PFSK-1 (cell line): Measurements from ENCODE around the gene MGMT.

Source experiments
- FOXP2 ChIP-seq: optimal IDR thresholded peaks from 2 replicates; pipeline ENCODE3; 2011; ENCODE audit warnings: borderline replicate concordance, control low read depth, inconsistent platforms; ENCODE audit not compliant: insufficient read depth; ENCODE audit errors: extremely low read length, extremely low read depth
- POLR2AphosphoS5 ChIP-seq: IDR thresholded peaks from 2 replicates; pipeline ENCODE4 v1.6.1; 2012; ENCODE audit warnings: low read depth, mild to moderate bottlenecking, control low read depth, low read length, moderate library complexity
- SIN3A ChIP-seq: IDR thresholded peaks from 2 replicates; pipeline ENCODE4 v1.6.1; 2012; ENCODE audit warnings: mild to moderate bottlenecking, low read length, moderate library complexity, borderline replicate concordance; ENCODE audit not compliant: insufficient read depth
- TAF1 ChIP-seq: IDR thresholded peaks from 2 replicates; pipeline ENCODE4 v1.6.1; 2012; ENCODE audit warnings: low read length, control low read depth, borderline replicate concordance; ENCODE audit not compliant: insufficient read depth
- TF ChIP-seq, protein P1 (sequence below), 2 experiments: IDR thresholded peaks; 2 replicates each; pipeline versions ENCODE4 v1.6.1 to v1.8.0; 2011 to 2012; ENCODE audit warnings: low read depth in 2 of 2, low read length in 2 of 2, control low read depth in 1 of 2, inconsistent platforms in 1 of 2, mild to moderate bottlenecking in 1 of 2, moderate library complexity in 1 of 2; ENCODE audit not compliant: insufficient read depth in 1 of 2

MGMT gene

DNA sequence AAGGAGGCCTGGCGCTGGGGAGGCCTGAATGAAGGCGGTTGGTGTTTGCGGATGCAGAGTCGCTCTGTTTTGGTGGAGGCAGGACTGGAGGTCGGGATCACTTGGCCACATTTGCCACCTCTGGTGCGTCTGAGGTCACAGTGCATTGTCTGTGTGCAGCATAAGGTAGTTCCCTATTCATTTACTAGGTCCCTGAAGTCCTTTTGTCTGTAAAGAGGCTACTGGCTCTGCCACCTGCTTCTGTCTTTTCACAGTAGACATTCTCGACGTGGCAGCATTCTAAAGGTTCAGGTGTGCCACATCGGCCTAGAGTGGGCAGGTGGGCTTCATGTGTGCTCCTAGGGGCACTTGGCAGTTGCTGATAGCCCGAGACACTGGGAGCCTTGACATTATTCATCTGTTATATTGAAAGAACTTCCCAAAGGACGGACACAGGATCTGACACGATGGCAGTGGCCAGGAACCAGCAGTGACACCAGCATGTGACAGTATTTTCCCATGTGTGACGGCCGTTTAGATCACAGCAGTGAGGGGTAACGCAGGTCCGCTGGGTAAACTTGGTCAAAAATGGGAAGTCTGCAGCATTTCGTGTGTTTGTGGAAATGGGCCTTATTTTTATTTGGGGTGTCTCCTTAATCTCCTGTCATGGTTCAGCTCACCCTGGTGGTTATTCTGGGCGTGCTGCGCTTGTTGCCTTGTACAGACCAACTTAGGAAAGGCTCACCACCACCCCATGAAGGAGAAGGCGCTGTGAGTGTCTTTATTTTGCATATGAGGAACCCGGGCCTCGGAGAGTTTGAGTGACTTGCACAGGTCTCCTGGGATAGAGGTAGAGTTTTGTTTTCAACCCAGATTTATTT is 5.9 kb downstream of the MGMT start:
- no peak for TF ChIP-seq SIN3A
- no peak for TF ChIP-seq POLR2AphosphoS5
- TF ChIP-seq FOXP2, result no peak
- TF ChIP-seq, protein P1, sequence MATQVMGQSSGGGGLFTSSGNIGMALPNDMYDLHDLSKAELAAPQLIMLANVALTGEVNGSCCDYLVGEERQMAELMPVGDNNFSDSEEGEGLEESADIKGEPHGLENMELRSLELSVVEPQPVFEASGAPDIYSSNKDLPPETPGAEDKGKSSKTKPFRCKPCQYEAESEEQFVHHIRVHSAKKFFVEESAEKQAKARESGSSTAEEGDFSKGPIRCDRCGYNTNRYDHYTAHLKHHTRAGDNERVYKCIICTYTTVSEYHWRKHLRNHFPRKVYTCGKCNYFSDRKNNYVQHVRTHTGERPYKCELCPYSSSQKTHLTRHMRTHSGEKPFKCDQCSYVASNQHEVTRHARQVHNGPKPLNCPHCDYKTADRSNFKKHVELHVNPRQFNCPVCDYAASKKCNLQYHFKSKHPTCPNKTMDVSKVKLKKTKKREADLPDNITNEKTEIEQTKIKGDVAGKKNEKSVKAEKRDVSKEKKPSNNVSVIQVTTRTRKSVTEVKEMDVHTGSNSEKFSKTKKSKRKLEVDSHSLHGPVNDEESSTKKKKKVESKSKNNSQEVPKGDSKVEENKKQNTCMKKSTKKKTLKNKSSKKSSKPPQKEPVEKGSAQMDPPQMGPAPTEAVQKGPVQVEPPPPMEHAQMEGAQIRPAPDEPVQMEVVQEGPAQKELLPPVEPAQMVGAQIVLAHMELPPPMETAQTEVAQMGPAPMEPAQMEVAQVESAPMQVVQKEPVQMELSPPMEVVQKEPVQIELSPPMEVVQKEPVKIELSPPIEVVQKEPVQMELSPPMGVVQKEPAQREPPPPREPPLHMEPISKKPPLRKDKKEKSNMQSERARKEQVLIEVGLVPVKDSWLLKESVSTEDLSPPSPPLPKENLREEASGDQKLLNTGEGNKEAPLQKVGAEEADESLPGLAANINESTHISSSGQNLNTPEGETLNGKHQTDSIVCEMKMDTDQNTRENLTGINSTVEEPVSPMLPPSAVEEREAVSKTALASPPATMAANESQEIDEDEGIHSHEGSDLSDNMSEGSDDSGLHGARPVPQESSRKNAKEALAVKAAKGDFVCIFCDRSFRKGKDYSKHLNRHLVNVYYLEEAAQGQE (IDR thresholded peaks at IDR 0.05; ENCODE audit: insufficient read depth in 1 of 2, low read depth in 2 of 2, low read length in 2 of 2), result no peak
- TF ChIP-seq TAF1, result no peak

DNA sequence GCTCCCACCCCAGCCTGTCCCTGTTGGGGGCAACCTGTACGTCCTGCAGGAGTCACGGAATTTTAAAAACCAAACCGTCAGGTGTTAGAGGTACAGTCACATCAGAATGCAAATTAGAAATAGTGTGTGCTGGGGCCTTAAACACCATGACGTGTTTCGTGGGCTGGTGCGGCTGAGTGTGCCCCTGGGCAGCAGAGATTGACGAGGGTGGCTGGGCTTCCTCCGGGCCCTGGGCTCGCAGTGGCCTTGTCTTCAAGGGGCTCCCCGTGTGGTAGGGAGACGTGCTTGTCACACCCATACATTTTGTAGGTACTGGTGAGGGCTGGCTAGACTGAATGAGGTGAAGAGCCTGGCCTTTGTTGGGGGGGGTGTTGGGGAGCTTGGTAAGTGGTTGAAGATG is 7.6 kb downstream of the MGMT start:
- no peak for TF ChIP-seq POLR2AphosphoS5
- no peak for TF ChIP-seq FOXP2
- TF ChIP-seq SIN3A, result no peak
- TF ChIP-seq, protein P1 (IDR thresholded peaks at IDR 0.05; ENCODE audit: insufficient read depth in 1 of 2, low read depth in 2 of 2, low read length in 2 of 2), result no peak
- no peak for TF ChIP-seq TAF1

DNA sequence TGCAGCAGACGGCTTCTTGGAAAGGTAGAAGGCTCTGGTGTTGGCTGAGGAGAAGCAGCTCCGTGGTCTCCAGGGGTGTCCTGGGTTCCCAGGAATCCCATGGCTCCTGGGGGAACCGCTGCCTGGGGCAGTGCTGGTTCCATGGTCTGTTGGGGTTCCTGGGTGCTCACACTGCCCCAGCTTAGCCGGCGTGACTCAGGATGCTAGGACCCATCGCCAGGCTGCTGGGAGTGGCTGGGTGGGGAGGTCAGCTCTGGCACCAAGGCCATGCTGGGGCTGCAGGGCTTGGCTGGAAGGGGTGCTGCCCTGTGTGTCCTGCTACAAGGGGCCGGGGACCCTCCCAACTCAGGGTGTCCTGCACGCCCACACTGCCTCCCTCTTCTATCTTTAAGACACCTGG is 9.4 kb downstream of the MGMT start:
- TF ChIP-seq, protein P1 (IDR thresholded peaks at IDR 0.05; ENCODE audit: insufficient read depth in 1 of 2, low read depth in 2 of 2, low read length in 2 of 2), result no peak
- TF ChIP-seq FOXP2 (no peak), POLR2AphosphoS5 (no peak), SIN3A (no peak), TAF1 (no peak)

DNA sequence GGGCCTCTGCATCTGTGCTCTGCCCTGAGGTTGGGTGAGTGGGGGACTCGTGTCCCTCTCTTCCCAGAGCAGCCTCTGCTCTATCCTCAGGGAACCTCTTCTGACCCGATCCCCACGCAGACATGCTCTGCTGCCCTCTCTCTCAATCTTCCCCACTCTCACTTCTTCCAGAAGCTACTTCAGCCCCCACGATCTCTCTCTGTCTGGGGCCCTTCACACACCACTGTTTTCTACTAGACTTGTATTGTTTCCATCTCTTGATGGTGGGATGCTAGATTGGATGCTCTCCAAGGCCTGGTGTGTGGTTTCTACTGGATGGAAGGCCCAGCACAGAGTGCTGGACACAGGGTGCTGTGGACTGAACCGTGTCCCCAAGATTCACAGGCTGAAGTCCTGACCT is 10.0 kb downstream of the MGMT start:
- TF ChIP-seq SIN3A (no peak), FOXP2 (no peak), POLR2AphosphoS5 (no peak), TAF1 (no peak)
- TF ChIP-seq, protein P1 (IDR thresholded peaks at IDR 0.05; ENCODE audit: insufficient read depth in 1 of 2, low read depth in 2 of 2, low read length in 2 of 2), result no peak
